Adrenal gland (tissue), 5 donors: ENCODE measurements around the gene SECISBP2.

Experiments
- CTCF ChIP-seq, 6 experiments: fragments of 450-650 bp in 4 of 6; fragments of 200-600 bp in 2 of 6; sonication (generic) in 1 of 6; IDR thresholded peaks; 1 replicate in 5 of 6; 2 replicates in 1 of 6; pipeline versions ENCODE4 v1.5.1 to v1.8.0; 2016 to 2021; ENCODE audit warnings: antibody characterized with exemption in 6 of 6, mild to moderate bottlenecking in 2 of 6, moderate library complexity in 1 of 6
- POLR2A ChIP-seq, 2 donors: fragments of 450-650 bp; IDR thresholded peaks; one replicate each; pipeline ENCODE4 v1.6.1; 2017; ENCODE audit warnings: antibody characterized with exemption in 2 of 2, mild to moderate bottlenecking in 2 of 2, moderate library complexity in 1 of 2
- donor health status: DM: no; HTN: no; CAD: no.

GRCh38 chr9:89361816-89362646, 43.7 kb downstream of the SECISBP2 start:
- TF ChIP-seq CTCF (IDR thresholded peaks at IDR 0.05) (no peak), POLR2A (IDR thresholded peaks at IDR 0.05) (no peak)
